A549 (cell line): ENCODE measurements around the gene SGPL1. TPM values are rescaled to one million over a fixed set of nuclear protein-coding genes. Genes with fewer than 3 reads are reported as not detected.

ENCODE experiments used
- ATAC-seq, 2 experiments: fragments of 200-7000 bp in 1 of 2; fragments of >200 bp in 1 of 2; cut with Nextera tagmentation in 1 of 2; cut with Tn5 transposase in 1 of 2; 3 replicates each; pipeline versions ENCODE4 v1.8.0 to v1.9.1; 2018 to 2020; ENCODE audit warnings: mild to moderate bottlenecking in 1 of 2, moderate library complexity in 1 of 2
- CTCF ChIA-PET: fragments of 300-600 bp; sonication (Branson Sonifier 250); formaldehyde crosslinking; extraction: SDS; loops from one replicate; lab custom pipeline; 2021; ENCODE audit warnings: antibody characterized with exemption, inconsistent platforms; lab: Yijun Ruan, JAX
- POLR2A ChIA-PET: fragments of 350-600 bp; formaldehyde crosslinking; extraction: SDS; loops from one replicate; lab custom pipeline; 2021; ENCODE audit warnings: antibody characterized with exemption, inconsistent platforms; lab: Yijun Ruan, JAX
- DNase-seq, 2 experiments: peaks; one replicate each; pipeline versions ENCODE4 v3.0.0 to v3.0.0-alpha.2; 2011 to 2016; ENCODE audit warnings: low read depth in 1 of 2, low spot score in 1 of 2
- FAIRE-seq: peaks from 2 replicates; lab custom pipeline; 2011; peaks lifted over from hg19 to GRCh38; lab: Jason Lieb, UNC
- H3K27ac ChIP-seq, 2 experiments: fragments of >200 bp; sonication (Bioruptor Twin); formaldehyde crosslinking; 3 replicates each; pipeline ENCODE4 v1.5.1; 2016 to 2017
- H3K4me1 ChIP-seq: fragments of >200 bp; sonication (Bioruptor Twin); formaldehyde crosslinking; 3 replicates; pipeline ENCODE4 v1.6.1; 2016
- H3K4me2 ChIP-seq: fragments of >200 bp; sonication (Bioruptor Twin); formaldehyde crosslinking; 3 replicates; pipeline ENCODE4 v1.6.1; 2016
- H3K4me3 ChIP-seq: fragments of >200 bp; sonication (Bioruptor Twin); formaldehyde crosslinking; 3 replicates; pipeline ENCODE4 v1.5.1; 2016
- H3K9me3 ChIP-seq: fragments of >200 bp; sonication (Bioruptor Twin); formaldehyde crosslinking; 3 replicates; pipeline ENCODE4 v1.6.1; 2016
- BHLHE40 ChIP-seq: IDR thresholded peaks from 2 replicates; pipeline ENCODE4 v1.6.1; 2012; ENCODE audit warnings: low read depth, low read length, inconsistent platforms
- CBX2 ChIP-seq: fragments of 200-600 bp; sonication (generic); IDR thresholded peaks from 2 replicates; pipeline ENCODE4 v1.6.1; 2016; ENCODE audit warnings: low read depth, mild to moderate bottlenecking, borderline replicate concordance
- CHD4 ChIP-seq: fragments of 200-600 bp; sonication (generic); IDR thresholded peaks from 2 replicates; pipeline ENCODE4 v1.6.1; 2016; ENCODE audit warnings: antibody characterized with exemption, mild to moderate bottlenecking, borderline replicate concordance
- EHF ChIP-seq: fragments of 250-450 bp; sonication (Bioruptor Pico); IDR thresholded peaks from 2 replicates; pipeline ENCODE4 v1.5.0; 2020; ENCODE audit warnings: mild to moderate bottlenecking
- EP300 ChIP-seq, 2 experiments: fragments of >200 bp; sonication (Bioruptor Twin); formaldehyde crosslinking; IDR thresholded peaks; 2 replicates in 1 of 2; 3 replicates in 1 of 2; pipeline ENCODE4 v1.6.1; 2016 to 2017
- ESRRA ChIP-seq: fragments of 150-350 bp; IDR thresholded peaks from 2 replicates; pipeline ENCODE4 v1.6.1; 2014; ENCODE audit warnings: mild to moderate bottlenecking, low read length, borderline replicate concordance
- FOXS1 ChIP-seq: fragments of 250-450 bp; sonication (Bioruptor Pico); IDR thresholded peaks from 2 replicates; pipeline ENCODE4 v1.5.0; 2020; ENCODE audit warnings: mild to moderate bottlenecking, moderate library complexity
- GATA3 ChIP-seq: IDR thresholded peaks from 2 replicates; pipeline ENCODE4 v1.6.1; 2012; ENCODE audit warnings: borderline replicate concordance
- HDAC2 ChIP-seq: fragments of 200-600 bp; sonication (generic); IDR thresholded peaks from 2 replicates; pipeline ENCODE4 v1.6.1; 2016
- HEYL ChIP-seq: fragments of 250-450 bp; sonication (Bioruptor Pico); IDR thresholded peaks from 2 replicates; pipeline ENCODE4 v1.8.0; 2021; ENCODE audit warnings: mild to moderate bottlenecking, moderate library complexity
- HOXA7 ChIP-seq: fragments of 250-450 bp; sonication (Bioruptor Pico); IDR thresholded peaks from 2 replicates; pipeline ENCODE4 v1.5.0; 2020; ENCODE audit warnings: mild to moderate bottlenecking, moderate library complexity
- HOXB13 ChIP-seq: fragments of 250-450 bp; sonication (Bioruptor Pico); IDR thresholded peaks from 2 replicates; pipeline ENCODE4 v1.5.0; 2020; ENCODE audit warnings: low read depth, mild to moderate bottlenecking, moderate library complexity
- HOXB5 ChIP-seq: fragments of 250-450 bp; sonication (Bioruptor Pico); IDR thresholded peaks from 2 replicates; pipeline ENCODE4 v1.5.0; 2020; ENCODE audit warnings: mild to moderate bottlenecking, moderate library complexity
- JUNB ChIP-seq: fragments of >200 bp; sonication (Bioruptor Twin); formaldehyde crosslinking; IDR thresholded peaks from 2 replicates; pipeline ENCODE4 v1.6.1; 2016
- KDM5A ChIP-seq: fragments of 200-600 bp; sonication (generic); IDR thresholded peaks from 2 replicates; pipeline ENCODE4 v1.6.1; 2016; ENCODE audit warnings: antibody characterized with exemption, mild to moderate bottlenecking
- MAFK ChIP-seq: fragments of 450-650 bp; IDR thresholded peaks from 2 replicates; pipeline ENCODE4 v1.6.1; 2014; ENCODE audit not compliant: partially characterized antibody
- MAZ ChIP-seq: fragments of 150-350 bp; IDR thresholded peaks from 2 replicates; pipeline ENCODE4 v1.6.1; 2014; ENCODE audit warnings: antibody characterized with exemption, low read depth, low read length, borderline replicate concordance
- NFE2L2 ChIP-seq: fragments of 150-350 bp; conservative IDR thresholded peaks from 2 replicates; pipeline ENCODE4 v1.6.1; 2014; ENCODE audit warnings: low read length
- NR3C1 ChIP-seq: fragments of >200 bp; sonication (Bioruptor Twin); formaldehyde crosslinking; IDR thresholded peaks from 3 replicates; pipeline ENCODE4 v1.6.1; 2017
- POLR2AphosphoS2 ChIP-seq: conservative IDR thresholded peaks from 2 replicates; pipeline ENCODE4 v1.6.1; 2012; ENCODE audit warnings: low read length, improper control_type of control experiment, inconsistent platforms
- RARB ChIP-seq: fragments of 250-450 bp; sonication (Bioruptor Pico); IDR thresholded peaks from 2 replicates; pipeline ENCODE4 v1.8.0; 2021; ENCODE audit warnings: mild to moderate bottlenecking, moderate library complexity
- RNF2 ChIP-seq: fragments of 200-600 bp; sonication (generic); IDR thresholded peaks from 2 replicates; pipeline ENCODE4 v1.6.1; 2016; ENCODE audit warnings: low read depth, mild to moderate bottlenecking, antibody characterized with exemption, moderate library complexity, borderline replicate concordance
- SMC3 ChIP-seq: fragments of >200 bp; sonication (Bioruptor Twin); formaldehyde crosslinking; IDR thresholded peaks from 3 replicates; pipeline ENCODE4 v1.6.1; 2018; ENCODE audit warnings: inconsistent platforms
- SREBF2 ChIP-seq: fragments of 450-650 bp; IDR thresholded peaks from 2 replicates; pipeline ENCODE4 v1.6.1; 2014; ENCODE audit warnings: mild to moderate bottlenecking, moderate library complexity
- ZC3H11A ChIP-seq: fragments of 450-650 bp; IDR thresholded peaks from 2 replicates; pipeline ENCODE4 v1.6.1; 2014; ENCODE audit warnings: antibody characterized with exemption, mild to moderate bottlenecking
- ZFP36 ChIP-seq: fragments of 450-650 bp; IDR thresholded peaks from 2 replicates; pipeline ENCODE4 v1.6.1; 2014; ENCODE audit warnings: borderline replicate concordance; ENCODE audit not compliant: partially characterized antibody
- ZNF302 ChIP-seq: fragments of 250-450 bp; sonication (Bioruptor Pico); IDR thresholded peaks from 2 replicates; pipeline ENCODE4 v1.9.0; 2021; ENCODE audit warnings: inconsistent platforms, mild to moderate bottlenecking, moderate library complexity
- WGBS: methylation state at CpG from one replicate; pipeline ENCODE4 v1.1.6; 2017; ENCODE audit errors: missing lambda C conversion rate; 5-methylcytosine and 5-hydroxymethylcytosine counted together
- polyA plus RNA-seq, 4 experiments: library from polyadenylated mRNA; depleted of rRNA in 3 of 4; stranded (reverse); fragments of >200 nt; fragmentation: RNase III in 1 of 4; extraction: RNeasy Plus Mini Kit Qiagen cat#74134 plus additional on column Dnase treatment in 1 of 4; gene quantifications; 2 replicates in 3 of 4; 3 replicates in 1 of 4; pipeline ENCODE4 v1.2.3, GENCODE V29; 2011 to 2017
- TF ChIP-seq, protein P1 (sequence below): fragments of 200-600 bp; sonication (generic); IDR thresholded peaks from 2 replicates; pipeline ENCODE4 v1.6.1; 2016; ENCODE audit warnings: antibody characterized with exemption, mild to moderate bottlenecking, moderate library complexity
- TF ChIP-seq, protein P2 (sequence below): fragments of 150-350 bp; IDR thresholded peaks from 2 replicates; pipeline ENCODE4 v1.6.1; 2014; ENCODE audit warnings: low read depth, mild to moderate bottlenecking, low read length

The SGPL1 gene
- polyA plus RNA-seq, 2 of the 4 experiments (the other 2 are of a cell fraction): 32.2 to 49.8 TPM

- Histone ChIP-seq H3K4me1 (peaks cover 4% of the 10 kb centered on the region; the same call in 1 of the 3 replicates), H3K9me3 (no peaks in the 10 kb centered on the region), H3K4me3 (no peak overlapping the region), H3K27ac (no peak overlapping the region), H3K4me2 (no peak overlapping the region)
- ATAC-seq (no peak), FAIRE-seq (no peak), DNase-seq (no peak)
- POLR2A ChIA-PET: no interaction called here
- 81% methylated on average over 4 of the region's 6 CpGs for WGBS
- no peak for TF ChIP-seq NFE2L2
- no peak for TF ChIP-seq MAFK
- no peak for TF ChIP-seq POLR2AphosphoS2
- no peak for TF ChIP-seq GATA3
- TF ChIP-seq HOXA7 (CRISPR knock-in tag): no peak
- TF ChIP-seq HEYL: no peak
- no peak for TF ChIP-seq HOXB5 (CRISPR knock-in tag)
- no peak for TF ChIP-seq NR3C1
- TF ChIP-seq KDM5A: no peak
- no peak for TF ChIP-seq CBX2
- no peak for TF ChIP-seq HDAC2
- TF ChIP-seq MAZ: no peak
- no peak for TF ChIP-seq BHLHE40
- no peak for TF ChIP-seq ZNF302
- no peak for TF ChIP-seq EP300 (IDR thresholded peaks at IDR 0.05)
- TF ChIP-seq SREBF2: no peak
- TF ChIP-seq ESRRA: no peak
- no peak for TF ChIP-seq ZFP36
- TF ChIP-seq FOXS1 (CRISPR knock-in tag): no peak
- CTCF ChIA-PET: interaction anchor here (0.6 to 1.1 kb wide), 4 partner anchors 12 to 71 kb away, joined by 3 to 5 read pairs (median 3); no protein-coding TSS in a partner anchor
Measured at GRCh38 chr10:70809011-70809611, 6.6 kb upstream of the SGPL1 start.

- Histone ChIP-seq H3K9me3 (no peaks in the 10 kb centered on the region), H3K27ac (no peak overlapping the region), H3K4me2 (no peak overlapping the region), H3K4me1 (no peaks in the 10 kb centered on the region), H3K4me3 (no peak overlapping the region)
- FAIRE-seq: no peak
- 39% methylated on average over 2 of the region's 2 CpGs for WGBS
- no peak for TF ChIP-seq HOXB13
- TF ChIP-seq JUNB: no peak
- TF ChIP-seq CHD4: no peak
- TF ChIP-seq EP300 (IDR thresholded peaks at IDR 0.05): no peak
- TF ChIP-seq, protein P1, sequence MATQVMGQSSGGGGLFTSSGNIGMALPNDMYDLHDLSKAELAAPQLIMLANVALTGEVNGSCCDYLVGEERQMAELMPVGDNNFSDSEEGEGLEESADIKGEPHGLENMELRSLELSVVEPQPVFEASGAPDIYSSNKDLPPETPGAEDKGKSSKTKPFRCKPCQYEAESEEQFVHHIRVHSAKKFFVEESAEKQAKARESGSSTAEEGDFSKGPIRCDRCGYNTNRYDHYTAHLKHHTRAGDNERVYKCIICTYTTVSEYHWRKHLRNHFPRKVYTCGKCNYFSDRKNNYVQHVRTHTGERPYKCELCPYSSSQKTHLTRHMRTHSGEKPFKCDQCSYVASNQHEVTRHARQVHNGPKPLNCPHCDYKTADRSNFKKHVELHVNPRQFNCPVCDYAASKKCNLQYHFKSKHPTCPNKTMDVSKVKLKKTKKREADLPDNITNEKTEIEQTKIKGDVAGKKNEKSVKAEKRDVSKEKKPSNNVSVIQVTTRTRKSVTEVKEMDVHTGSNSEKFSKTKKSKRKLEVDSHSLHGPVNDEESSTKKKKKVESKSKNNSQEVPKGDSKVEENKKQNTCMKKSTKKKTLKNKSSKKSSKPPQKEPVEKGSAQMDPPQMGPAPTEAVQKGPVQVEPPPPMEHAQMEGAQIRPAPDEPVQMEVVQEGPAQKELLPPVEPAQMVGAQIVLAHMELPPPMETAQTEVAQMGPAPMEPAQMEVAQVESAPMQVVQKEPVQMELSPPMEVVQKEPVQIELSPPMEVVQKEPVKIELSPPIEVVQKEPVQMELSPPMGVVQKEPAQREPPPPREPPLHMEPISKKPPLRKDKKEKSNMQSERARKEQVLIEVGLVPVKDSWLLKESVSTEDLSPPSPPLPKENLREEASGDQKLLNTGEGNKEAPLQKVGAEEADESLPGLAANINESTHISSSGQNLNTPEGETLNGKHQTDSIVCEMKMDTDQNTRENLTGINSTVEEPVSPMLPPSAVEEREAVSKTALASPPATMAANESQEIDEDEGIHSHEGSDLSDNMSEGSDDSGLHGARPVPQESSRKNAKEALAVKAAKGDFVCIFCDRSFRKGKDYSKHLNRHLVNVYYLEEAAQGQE: no peak
- no peak for TF ChIP-seq SMC3
- TF ChIP-seq POLR2AphosphoS2: no peak
- TF ChIP-seq HOXB5 (CRISPR knock-in tag): no peak
- no peak for TF ChIP-seq RARB
- TF ChIP-seq EHF (CRISPR knock-in tag): no peak
- TF ChIP-seq ZFP36: no peak
- no peak for TF ChIP-seq RNF2
- TF ChIP-seq, protein P2, sequence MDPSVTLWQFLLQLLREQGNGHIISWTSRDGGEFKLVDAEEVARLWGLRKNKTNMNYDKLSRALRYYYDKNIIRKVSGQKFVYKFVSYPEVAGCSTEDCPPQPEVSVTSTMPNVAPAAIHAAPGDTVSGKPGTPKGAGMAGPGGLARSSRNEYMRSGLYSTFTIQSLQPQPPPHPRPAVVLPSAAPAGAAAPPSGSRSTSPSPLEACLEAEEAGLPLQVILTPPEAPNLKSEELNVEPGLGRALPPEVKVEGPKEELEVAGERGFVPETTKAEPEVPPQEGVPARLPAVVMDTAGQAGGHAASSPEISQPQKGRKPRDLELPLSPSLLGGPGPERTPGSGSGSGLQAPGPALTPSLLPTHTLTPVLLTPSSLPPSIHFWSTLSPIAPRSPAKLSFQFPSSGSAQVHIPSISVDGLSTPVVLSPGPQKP: no peak
- TF ChIP-seq ZC3H11A: no peak
- no peak for ATAC-seq
- POLR2A ChIA-PET: no interaction called here
- CTCF ChIA-PET: interaction anchor here (0.5 to 1.1 kb wide), 3 partner anchors 13 to 302 kb away, joined by 3 to 5 read pairs (median 4); no protein-coding TSS in a partner anchor
- DNase-seq: no peak
Measured at GRCh38 chr10:70809726-70810125, 6.0 kb upstream of the SGPL1 start.
